ENCODE measurements around the gene MAP7D1. TPM values are rescaled to one million over a fixed set of nuclear protein-coding genes. Genes with fewer than 3 reads are reported as not detected.
"Not testable (repeated sequence)": the region's sequence is repeated elsewhere in the genome, so short reads cannot be mapped to it uniquely, and the experiment has no call there.

The MAP7D1 gene
- total RNA-seq, 1 donor from 2014 or later, result 68.3 TPM

DNA sequence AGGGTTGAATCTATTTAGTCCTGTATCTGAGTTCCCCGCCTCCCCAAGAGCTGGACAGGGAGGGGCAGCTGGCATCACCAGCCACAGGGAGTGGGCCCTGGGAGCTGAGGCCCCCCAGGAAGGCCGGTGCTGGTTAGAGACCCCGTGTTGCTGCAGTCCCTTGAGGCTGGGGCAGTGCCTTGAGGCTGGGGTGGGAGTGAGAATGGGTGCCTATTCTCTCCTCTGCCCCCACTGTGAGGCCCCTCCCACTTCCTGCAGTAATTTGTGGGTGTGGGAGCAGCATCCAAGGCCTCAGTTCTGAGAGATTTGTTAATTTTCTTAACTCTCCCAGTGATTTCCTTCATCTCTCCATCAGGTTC lies 4.1 kb upstream of the MAP7D1 start:
- no peak for DNase-seq (ENCODE audit: low spot score)

DNA sequence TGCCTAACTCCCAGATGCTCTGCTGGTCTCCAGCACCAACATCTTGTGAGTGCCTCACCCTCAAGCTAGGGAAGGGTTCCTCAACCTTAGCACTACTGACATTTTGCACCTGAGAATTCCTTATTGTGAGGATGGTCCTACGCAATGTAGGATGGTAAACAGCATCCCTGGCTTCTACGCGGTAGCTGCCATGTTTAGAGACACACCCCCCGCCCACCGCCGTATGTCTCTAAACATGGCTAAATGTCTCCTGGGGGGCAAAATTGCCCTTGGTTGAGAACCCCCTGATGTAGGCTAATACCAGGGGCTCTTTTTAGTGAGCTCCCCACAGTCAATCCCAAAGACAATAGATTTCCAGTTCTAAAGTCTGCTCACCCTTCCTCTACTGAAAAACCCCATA lies 2.5 kb upstream of the MAP7D1 start:
- DNase-seq (ENCODE audit: low spot score), result no peak

DNA sequence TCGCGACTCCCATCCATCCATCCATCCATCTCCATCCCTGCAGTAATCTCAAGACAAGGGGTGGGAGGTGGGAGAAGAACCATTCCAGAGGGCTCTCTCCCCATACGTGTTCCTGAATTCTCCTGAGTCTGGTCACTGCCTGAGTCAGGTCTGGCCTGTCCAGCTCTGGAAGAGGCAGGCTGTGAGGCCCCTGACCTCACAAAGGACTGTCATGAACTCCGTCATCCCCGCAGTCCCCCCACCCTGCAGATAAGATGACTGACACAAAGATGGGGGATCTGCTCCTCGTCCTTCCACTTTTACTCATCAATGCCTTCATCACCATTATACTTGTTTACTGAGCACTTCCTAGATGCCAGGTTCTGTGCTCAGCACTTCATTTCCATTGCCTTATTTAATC lies 1.6 kb upstream of the MAP7D1 start:
- no peak for DNase-seq (ENCODE audit: low spot score)

DNA sequence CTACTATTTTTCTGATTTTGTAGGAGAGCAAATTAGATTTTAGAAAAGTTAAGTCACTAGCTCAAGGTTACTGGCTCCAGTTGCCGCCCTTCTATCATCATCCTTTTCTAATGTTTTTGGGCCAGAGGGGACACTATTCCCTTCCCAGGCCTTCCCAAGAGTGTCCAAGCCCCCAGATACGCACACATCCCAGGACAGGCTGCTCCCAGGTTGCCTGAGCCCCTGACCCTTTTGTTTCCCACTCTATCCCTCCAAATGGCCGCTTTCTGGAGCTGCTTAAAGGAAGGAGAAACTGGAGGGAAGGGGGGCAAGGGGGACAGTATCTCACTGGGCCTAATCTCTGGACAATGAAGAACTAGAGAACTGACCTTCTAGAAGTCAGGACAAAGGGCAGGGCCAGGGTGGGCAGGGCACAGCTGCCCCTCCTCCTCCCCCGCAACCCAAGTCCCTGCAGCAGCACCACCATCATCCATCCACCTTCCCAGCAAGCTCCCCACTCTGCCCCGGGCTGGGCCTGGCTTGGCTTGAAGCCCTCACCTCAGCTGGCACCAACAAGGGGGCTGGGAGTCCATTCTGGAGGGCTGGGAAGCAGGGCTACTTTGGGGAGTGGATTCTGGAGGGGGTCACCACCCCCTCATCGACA lies 1.1 kb upstream of the MAP7D1 start:
- peak; percentile 66 for DNase-seq (ENCODE audit: low spot score)

DNA sequence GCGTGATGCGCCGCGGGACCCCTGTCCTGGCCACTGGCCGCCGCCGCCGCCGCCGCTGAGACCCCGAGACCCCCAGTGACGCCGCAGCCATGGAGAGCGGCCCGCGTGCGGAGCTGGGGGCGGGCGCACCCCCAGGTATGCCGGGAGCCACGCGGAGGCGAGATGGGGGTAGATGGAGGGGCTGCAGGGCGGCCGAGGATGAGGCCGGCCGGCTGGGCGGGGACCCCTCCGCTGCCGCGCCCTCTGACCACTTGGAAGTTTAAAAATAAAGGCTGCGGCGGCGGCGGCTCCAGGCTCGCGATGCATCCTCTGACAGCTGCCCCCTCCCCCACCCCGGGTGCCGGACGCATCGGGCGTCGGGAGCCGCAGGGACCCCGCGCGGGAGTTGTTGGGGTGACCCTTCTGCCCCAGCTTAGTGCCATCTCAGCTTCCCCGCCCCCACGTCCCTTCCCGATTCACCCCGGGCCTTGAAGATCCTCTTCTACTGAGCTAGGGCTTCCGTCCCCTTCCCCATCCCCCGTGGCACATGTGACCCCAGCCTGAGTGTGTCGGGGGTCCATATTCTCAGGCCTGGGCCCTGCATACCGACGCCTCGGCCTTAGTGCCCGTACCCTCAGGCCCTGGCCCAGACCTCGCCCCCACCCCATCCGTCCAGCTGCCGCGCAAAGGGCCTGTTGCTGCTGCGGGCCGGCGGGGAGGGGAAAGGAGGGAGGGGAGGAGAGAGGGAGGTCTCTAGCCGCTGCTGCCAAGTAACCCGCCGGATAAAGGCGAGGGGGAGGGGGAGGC lies 562 bp downstream of the MAP7D1 start:
- peak; percentile 76 for DNase-seq (ENCODE audit: low spot score)

DNA sequence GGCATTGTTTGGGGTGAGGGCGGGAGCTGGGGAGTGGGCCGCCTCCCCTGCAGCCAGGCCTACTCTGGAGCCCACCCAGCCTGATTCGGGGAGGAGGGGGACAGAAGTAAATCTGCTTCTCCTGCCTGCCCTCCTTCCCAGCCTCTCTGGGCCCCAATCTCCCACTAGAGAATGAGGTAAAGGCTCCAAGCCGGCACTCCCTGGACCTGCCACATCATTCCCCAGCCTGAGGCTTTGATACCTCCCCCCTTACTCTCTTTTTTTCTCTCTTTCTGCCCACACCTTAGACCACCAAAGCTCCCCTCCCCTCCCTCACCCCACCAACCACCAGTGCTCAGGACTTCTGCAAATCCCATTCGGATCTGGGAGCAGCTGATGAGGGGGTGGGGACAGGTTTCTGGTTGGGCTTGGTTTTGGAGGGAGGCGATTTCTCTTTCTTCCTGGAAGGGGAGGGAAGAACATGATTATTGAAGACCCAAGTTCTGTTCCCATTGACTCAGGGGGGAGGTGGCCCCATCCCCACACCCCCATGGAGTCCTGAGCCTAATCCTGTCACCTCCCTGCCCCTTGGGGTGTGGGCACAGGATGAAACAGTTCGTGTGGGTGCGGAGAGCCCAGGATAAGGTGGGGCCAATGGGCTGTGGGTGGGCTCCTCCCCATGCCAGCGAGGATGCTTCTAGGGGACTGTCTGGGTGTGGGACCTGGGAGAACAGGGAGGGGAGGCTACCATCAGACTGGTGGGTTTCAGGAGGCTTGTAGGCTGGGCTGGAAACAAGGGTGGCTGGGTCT lies 1.3 kb downstream of the MAP7D1 start:
- no peak for DNase-seq (ENCODE audit: low spot score)

DNA sequence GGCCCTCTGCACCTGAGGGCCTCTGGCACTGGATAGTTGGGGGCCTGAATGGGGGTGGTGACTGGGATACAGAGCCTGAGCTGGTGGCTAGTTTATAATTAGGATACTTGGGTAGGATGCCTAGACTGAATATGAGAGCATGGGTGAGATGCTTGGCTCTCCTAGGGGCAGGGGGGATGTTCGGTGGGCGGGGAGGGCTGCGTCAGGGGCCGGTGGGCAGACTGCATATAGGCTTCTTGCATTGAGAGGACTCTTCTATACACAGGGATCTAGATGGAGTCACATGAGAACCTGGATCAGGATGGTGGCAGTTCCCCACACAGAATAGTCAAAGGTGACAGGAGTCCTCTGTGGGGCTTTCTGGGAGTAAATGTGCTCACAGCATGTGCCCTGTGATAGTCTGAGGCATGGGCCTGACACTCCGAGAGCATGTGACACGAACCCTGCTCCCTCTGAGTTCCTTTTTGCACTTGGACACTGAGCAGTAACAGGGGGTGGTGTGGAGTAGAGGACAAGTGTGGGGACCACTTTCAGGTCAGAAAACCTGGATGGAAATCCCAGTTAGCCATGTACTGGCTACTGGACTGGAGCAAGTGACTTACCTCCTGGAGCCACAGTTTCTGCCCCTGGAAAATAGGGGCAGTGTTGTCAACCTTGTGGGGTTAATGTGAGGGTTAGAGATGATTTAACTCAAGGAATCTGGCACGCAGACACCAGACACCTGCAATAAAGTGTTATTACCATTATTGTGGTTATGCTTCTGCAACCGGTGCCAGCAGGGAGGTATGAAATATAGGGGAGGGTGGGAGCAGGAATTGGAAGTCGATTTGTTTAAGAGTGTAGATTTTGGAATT lies 2.2 kb downstream of the MAP7D1 start:
- no peak for DNase-seq (ENCODE audit: low spot score)

DNA sequence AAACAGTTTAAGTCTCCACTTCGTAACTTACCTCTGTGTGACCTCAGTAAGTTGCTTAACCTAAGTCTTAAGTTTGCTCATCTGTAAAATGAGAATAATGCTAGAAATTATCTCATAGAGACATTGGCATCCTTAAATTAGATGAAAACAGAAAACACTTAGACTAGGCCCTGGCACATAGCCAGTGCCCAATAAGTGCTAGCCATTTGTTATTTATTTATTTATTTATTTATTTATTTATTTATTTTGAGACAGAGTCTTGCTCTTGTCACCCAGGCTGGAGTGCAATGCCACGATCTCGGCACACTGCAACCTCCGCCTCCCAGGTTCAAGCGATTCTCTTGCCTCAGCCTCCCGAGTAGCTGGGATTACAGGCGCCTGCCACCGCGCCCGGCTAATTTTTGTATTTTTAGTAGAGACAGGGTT lies 2.9 kb downstream of the MAP7D1 start:
- DNase-seq (ENCODE audit: low spot score), result not testable (repeated sequence)

DNA sequence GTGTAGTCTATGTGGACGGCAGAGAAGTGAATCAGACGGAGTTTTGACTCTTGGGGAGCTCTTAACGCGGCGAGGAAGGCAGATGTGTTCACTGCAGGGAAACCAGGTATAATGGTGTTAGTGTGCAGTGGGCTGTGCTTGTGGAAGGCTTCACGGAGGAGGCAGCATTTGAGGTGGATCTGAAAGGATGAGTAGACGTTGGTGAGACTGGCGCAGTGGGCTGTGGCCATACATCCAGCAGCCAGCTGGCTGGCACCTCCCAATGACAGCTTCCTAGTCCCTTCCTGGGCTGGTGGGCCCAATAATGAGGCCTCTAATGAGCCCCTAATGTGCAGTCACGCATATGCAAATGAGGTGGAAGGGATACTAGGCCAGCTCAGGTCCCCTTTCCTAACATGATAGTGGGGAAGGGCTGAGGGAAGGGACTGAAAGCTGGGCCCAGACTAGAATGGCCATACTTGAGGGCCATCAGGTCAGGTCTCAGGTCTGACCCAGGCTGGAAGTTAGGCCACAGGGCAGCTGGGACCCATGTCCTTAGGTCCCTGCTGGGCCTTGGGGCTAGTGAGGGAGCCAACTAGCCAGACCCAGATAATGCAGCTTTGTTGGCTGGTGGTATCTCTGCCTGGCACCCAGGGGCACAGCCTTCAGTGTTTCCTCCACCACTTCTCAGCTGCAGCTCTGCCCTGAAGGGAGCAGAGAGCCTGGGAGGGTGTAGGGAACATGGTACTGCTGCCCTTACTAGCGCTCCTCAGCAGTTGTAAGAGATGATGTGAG lies 3.8 kb downstream of the MAP7D1 start:
- no peak for DNase-seq (ENCODE audit: low spot score)

DNA sequence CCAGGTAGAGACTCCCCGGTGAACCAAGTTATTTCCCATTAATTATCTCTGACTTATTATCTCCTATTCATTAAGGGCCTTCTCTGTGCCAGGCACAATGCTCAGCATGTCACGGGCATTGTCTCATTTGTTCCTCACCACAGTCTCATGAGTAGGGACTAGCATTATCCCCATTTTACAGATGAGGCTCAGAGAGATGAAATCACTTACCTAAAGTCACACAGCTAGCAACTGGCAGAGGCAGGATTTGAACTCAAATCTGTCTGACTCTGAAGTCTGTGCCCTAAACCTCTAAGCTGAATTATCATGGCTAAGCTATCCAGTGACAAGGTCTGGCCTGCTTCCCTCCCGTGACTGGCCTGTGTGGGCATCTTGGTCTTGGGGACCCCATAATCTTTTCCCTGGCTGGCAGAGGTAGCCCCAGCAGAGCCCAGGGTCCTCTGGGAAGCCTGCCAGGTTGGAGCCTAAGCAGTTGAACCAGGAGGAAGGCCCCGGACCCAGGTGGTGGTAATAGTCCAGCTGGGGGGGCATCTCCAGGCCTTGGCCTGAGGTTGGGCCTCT lies 4.5 kb downstream of the MAP7D1 start:
- no peak for DNase-seq (ENCODE audit: low spot score)

DNA sequence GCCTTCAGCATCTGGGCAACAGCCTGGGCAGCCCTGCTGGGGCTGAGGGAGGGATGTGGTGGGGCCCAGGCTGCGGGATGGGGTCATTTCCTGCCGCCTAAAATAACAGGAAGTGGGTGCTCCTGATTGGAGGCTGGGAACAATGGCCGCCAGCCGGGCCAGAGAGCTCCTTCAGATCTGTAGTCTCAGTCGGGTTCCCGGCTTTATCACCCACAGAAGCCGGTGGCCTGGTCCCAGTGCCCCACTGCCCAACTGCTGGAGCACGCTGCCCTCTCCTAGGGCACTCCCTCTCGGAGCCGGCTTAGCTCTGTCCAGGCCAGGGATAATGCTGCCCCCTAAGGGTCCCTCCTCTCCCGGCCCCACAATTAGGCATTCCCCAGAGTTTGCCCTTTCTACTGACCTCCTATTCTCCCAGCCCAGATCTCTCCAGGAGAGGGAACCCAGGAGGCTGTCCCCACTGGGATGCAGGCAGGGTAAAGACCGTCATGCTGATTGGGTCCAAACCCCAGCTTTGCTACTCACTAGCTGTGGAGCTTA lies 5.1 kb downstream of the MAP7D1 start:
- DNase-seq (ENCODE audit: low spot score), result peak; percentile 76

DNA sequence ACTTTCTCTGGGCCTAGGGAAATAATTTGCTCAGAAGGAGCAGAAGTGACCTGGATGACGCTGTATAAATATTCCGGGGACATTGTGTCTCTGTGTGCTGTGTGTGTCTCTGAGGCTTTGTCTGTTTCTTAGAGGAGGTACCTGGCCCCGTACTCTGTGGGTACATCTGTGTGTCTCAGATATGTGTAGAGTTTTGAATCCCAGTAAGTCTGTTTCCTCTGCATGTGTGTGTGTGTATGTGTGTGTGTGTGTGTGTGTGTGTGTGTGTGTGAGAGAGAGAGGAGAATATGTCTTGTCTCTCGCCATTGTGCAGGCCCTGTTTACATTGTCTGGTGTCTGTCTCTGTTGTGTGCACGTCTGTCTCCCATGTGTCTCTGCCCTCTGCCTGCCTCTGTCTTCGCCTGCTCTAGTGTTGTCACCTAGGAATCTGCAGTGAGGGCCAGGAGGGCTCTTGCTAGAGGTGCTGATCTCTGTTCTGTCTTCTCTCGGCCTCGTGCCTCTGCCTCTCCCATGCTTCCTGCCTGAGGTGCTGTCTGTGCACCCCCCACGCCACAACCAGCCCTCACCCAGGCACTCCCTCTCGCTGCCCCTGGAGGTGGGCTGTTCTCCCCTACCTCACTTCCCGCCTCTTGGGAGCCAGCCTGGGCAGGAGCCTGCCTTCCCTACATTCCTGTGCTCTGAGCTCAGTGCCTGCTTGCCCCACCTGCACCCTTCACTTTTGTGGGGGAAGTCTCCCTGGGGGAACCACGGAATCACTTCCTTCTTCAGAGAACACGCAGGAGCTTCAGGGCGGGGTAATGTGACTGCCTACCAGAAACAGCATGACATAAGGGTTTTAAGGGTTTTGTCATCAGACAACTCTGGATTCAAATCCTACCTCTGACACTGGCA lies 5.9 kb downstream of the MAP7D1 start:
- peak; percentile 78 for DNase-seq (ENCODE audit: low spot score)

DNA sequence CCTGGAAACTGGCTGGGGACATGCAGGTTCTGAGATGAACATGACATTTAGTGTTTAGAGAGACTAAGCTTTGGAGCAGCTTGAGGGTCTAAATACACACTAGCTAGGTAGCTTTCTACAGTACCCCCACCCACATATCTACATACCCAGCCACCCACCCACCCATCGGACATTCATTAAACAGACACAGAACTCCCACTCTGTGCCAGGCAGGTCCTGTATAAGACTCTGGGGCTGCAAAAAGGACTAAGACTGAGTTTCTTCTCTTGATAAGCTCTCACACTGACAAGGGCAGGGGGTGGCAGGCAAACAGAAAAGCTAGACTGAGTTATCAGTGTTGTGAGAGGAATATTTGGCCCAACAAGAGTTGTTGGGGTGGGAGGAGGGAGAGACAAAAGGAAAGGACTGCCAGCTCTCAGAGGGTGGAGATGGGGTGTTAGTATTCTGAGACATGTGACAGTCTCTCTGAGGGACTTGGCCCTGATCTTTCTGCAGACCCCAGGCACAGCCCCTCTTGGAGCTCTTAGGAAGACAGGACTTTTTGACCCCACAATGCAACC lies 6.8 kb downstream of the MAP7D1 start:
- no peak for DNase-seq (ENCODE audit: low spot score)

DNA sequence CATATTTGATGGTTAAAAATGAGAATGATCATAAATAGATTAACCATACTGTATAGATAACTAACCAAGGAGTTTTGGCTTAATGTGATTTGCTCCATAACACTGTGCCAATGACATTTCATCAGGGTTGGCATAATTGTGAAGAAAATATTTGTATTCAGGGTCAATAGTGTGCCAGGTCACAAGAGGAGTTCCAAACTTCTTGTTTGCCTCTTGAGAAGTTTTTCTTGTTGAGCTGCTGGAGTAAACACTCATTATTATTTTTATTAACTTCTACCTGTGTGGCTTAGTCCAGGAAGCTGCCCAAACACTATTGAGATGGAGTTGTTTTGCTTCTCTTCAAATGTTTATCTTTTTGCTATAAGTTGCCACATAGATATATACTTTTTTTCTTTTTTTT lies 7.5 kb downstream of the MAP7D1 start:
- no peak for DNase-seq (ENCODE audit: low spot score)

DNA sequence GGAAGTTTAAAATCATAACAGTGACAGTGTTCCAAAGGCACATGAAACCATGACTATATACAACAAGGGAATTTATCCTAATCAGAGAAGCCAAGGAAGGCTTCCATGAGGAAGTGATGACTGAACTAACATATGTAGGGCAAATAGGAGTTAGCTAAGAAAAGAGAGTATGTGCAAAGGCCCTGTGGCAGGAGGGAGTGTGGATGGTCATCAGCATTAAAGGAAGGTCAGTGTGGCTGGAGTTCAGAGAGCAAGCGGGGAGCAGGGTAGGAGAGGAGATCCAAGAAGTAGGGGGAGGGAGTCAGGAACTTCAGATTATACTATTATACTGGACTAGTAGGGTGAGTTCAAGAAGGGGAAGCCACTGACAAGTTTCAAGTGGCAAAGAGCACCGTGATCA lies 8.4 kb downstream of the MAP7D1 start:
- DNase-seq (ENCODE audit: low spot score), result no peak

DNA sequence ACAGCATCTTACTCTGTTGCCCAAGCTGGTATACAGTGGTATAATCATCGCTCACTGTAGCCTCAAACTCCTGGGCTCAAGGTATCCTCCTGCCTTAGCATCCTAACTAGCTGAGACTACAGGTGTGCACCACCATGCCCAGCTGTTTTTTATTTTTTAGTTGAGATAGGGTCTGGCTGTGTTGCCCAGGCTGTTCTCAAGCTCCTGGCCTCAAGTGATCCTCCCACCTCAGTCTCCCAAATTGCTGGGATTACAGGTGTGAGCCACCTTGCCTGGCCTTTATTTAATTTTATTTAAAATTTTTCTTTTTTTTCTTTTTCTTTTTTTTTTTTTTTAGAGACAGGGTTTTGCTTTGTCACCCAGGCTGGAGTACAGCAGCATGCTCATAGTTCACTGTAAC lies 9.2 kb downstream of the MAP7D1 start:
- DNase-seq (ENCODE audit: low spot score), result no peak

DNA sequence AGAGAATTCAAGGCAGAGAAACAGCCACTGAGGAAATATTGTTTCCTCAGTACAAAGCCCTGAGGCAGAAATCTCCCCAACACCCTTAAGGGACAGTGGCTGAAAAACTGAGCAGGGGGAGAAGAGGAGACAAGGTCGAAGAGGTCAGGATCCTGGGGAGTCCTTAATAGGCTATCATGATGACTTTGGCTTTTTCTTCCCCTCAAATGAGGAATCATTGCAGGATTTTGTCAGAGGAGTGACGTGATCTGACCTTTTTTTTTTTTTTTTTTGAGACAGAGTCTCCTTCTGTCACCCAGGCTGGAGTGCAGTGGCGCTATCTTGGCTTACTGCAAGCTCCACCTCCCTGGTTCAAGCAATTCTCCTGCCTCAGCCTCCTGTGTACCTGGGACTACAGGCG lies 10.2 kb downstream of the MAP7D1 start:
- DNase-seq (ENCODE audit: low spot score), result no peak

DNA sequence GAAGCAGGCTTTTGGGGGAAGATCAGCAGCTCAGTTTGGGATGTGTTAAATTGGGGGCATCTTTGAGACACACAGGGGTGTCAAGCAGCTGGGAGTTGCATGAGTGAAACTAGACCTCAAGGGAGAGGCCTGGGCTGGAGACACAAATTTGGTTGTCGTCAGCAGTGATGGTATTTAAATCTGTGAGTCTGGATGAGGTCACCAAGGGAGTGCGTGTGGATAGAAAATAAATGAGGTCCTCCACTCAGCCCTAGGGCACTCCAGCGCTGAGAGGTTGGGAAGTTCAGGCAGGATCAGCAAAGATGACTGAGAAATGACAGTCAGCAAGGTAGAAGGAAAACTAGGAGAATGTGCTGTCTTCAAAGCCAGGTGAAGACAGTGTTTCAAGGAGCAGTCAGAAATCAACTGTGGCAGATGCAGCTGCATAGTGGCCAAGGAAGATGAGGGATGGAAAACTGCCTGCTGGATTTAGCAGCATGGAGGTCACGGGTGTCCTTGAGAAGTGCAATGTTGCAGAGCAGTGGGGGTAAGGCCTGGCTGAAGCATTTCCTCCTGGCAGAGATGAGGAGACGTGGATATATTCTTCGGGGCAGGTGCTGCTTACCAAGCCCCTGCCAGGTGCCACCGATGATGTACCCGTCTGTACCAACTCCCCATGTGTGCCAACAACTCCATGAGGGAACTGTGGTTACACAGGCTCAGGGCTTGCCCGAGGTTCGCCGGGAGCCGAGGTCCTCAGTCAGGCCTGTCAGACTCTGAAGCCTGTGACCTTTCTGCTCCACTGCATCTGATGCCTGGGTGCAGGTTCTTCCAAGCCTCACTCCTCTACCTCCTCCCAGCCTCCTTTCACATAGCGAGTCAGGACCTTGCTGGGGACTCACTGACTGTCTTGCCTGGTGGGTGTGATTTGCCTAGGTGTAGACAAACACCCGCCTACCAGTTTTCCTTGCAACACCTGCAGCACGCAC lies 11.3 kb downstream of the MAP7D1 start:
- DNase-seq (ENCODE audit: low spot score), result no peak

Data from ureter (tissue), 1 donor.